ENCODE data around the gene KLHDC8B. TPM values are rescaled to one million over a fixed set of nuclear protein-coding genes. Genes with fewer than 3 reads are reported as not detected.
A peak's percentile ranks its signal among the peaks of the same experiment; 100 is the strongest.

KLHDC8B gene
- total and polyA plus RNA-seq, 9 of the 15 experiments (the other 6 are each of a cell fraction or from before 2014, with no cell fraction given), result 6.9 to 34.8 (median 25.2) TPM

DNA sequence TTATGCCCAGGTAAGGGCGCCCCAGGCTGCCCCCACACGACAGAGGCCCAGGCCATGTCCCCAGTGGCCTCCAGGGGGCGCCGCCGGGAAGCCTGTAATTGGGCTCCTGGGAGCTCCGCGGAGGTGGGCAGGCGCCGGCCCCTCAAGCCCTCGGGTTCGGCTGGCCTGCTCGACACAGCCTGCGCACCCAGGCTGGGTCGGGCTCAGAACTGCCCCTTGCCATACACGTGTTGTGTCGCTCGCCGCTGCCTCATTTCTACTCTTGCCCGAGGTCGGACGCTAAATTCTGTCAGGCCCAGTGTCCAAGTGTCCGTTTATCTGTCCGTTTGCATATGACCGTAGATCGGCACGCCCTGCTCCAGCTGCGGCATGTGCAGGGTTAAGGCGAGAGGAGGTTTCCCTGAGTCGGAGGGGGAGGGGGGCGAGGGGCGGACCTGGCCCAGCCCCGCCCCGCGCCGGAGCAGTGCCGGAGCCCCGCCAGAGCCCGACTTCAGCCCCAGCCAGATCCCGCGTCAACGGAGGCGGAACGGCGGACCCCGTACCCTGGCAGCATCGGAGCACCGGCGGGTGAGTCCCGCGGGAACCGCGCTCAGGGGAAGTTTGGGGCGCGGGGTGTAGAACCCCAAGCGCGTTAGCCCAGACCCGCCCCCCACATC lies at the start of gene KLHDC8B (continued):
- TF ChIP-seq, protein P1, sequence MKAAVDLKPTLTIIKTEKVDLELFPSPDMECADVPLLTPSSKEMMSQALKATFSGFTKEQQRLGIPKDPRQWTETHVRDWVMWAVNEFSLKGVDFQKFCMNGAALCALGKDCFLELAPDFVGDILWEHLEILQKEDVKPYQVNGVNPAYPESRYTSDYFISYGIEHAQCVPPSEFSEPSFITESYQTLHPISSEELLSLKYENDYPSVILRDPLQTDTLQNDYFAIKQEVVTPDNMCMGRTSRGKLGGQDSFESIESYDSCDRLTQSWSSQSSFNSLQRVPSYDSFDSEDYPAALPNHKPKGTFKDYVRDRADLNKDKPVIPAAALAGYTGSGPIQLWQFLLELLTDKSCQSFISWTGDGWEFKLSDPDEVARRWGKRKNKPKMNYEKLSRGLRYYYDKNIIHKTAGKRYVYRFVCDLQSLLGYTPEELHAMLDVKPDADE (conservative IDR thresholded peaks at IDR 0.05; ENCODE audit: control insufficient read depth, low read depth, low read length), result peak; percentile 29; the same call in 1 of the 2 replicates
- TF ChIP-seq RBFOX2 (IDR thresholded peaks at IDR 0.05; ENCODE audit: low read depth, low read length) (peak; percentile 86), ETV5 (CRISPR knock-in tag; IDR thresholded peaks at IDR 0.05; ENCODE audit: low read depth) (no peak), TRIM28 (IDR thresholded peaks at IDR 0.05) (0 out of 2 replicates have a peak, but pooled peaks have one; percentile 14), PML (IDR thresholded peaks at IDR 0.05; ENCODE audit: low read length) (peak; percentile 52; the same call in 1 of the 2 replicates), NONO (IDR thresholded peaks at IDR 0.05; ENCODE audit: low read depth in 2 of 2, low read length in 1 of 2) (peak in 1 of 2 experiments; percentile 39; a peak in 1 of 4 replicates), EP300 (IDR thresholded peaks at IDR 0.05; ENCODE audit: low read length) (peak; percentile 55; the same call in 1 of the 2 replicates), DDX20 (tag; IDR thresholded peaks at IDR 0.05; ENCODE audit: low read depth) (no peak), TBL1XR1 (IDR thresholded peaks at IDR 0.05; ENCODE audit: low read length in 2 of 2) (peak in 1 of 2 experiments; percentile 26; a peak in 1 of 4 replicates), KLF6 (CRISPR knock-in tag; IDR thresholded peaks at IDR 0.05; ENCODE audit: borderline replicate concordance) (no peak), OTX1 (CRISPR knock-in tag; IDR thresholded peaks at IDR 0.05) (no peak), MTA3 (IDR thresholded peaks at IDR 0.05; ENCODE audit: borderline replicate concordance) (peak; percentile 85; the same call in 1 of the 2 replicates), TAL1 (IDR thresholded peaks at IDR 0.05) (peak; percentile 67)
- TF ChIP-seq, protein P2, sequence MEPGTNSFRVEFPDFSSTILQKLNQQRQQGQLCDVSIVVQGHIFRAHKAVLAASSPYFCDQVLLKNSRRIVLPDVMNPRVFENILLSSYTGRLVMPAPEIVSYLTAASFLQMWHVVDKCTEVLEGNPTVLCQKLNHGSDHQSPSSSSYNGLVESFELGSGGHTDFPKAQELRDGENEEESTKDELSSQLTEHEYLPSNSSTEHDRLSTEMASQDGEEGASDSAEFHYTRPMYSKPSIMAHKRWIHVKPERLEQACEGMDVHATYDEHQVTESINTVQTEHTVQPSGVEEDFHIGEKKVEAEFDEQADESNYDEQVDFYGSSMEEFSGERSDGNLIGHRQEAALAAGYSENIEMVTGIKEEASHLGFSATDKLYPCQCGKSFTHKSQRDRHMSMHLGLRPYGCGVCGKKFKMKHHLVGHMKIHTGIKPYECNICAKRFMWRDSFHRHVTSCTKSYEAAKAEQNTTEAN (CRISPR knock-in tag; IDR thresholded peaks at IDR 0.05), result peak; percentile 25; the same call in 1 of the 2 replicates
- TF ChIP-seq, protein P3, sequence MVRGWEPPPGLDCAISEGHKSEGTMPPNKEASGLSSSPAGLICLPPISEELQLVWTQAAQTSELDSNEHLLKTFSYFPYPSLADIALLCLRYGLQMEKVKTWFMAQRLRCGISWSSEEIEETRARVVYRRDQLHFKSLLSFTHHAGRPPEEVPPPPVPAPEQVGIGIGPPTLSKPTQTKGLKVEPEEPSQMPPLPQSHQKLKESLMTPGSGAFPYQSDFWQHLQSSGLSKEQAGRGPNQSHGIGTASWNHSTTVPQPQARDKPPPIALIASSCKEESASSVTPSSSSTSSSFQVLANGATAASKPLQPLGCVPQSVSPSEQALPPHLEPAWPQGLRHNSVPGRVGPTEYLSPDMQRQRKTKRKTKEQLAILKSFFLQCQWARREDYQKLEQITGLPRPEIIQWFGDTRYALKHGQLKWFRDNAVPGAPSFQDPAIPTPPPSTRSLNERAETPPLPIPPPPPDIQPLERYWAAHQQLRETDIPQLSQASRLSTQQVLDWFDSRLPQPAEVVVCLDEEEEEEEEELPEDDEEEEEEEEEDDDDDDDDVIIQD (CRISPR knock-in tag; IDR thresholded peaks at IDR 0.05), result no peak
- TF ChIP-seq, protein P4, sequence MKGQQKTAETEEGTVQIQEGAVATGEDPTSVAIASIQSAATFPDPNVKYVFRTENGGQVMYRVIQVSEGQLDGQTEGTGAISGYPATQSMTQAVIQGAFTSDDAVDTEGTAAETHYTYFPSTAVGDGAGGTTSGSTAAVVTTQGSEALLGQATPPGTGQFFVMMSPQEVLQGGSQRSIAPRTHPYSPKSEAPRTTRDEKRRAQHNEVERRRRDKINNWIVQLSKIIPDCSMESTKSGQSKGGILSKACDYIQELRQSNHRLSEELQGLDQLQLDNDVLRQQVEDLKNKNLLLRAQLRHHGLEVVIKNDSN (CRISPR knock-in tag; IDR thresholded peaks at IDR 0.05), result peak; percentile 56
- TF ChIP-seq, protein P5, sequence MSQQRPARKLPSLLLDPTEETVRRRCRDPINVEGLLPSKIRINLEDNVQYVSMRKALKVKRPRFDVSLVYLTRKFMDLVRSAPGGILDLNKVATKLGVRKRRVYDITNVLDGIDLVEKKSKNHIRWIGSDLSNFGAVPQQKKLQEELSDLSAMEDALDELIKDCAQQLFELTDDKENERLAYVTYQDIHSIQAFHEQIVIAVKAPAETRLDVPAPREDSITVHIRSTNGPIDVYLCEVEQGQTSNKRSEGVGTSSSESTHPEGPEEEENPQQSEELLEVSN (IDR thresholded peaks at IDR 0.05; ENCODE audit: borderline replicate concordance in 1 of 2, extremely low read depth in 1 of 2, insufficient read depth in 1 of 2, insufficient read length in 1 of 2, low read depth in 1 of 2, low read length in 1 of 2, poor library complexity in 1 of 2, severe bottlenecking in 1 of 2), result peak; percentile 61
- TF ChIP-seq, protein P6, sequence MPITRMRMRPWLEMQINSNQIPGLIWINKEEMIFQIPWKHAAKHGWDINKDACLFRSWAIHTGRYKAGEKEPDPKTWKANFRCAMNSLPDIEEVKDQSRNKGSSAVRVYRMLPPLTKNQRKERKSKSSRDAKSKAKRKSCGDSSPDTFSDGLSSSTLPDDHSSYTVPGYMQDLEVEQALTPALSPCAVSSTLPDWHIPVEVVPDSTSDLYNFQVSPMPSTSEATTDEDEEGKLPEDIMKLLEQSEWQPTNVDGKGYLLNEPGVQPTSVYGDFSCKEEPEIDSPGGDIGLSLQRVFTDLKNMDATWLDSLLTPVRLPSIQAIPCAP (CRISPR knock-in tag; IDR thresholded peaks at IDR 0.05; ENCODE audit: borderline replicate concordance), result no peak

All from K562 (cell line).